HG03039 (cell line): Measurements from ENCODE around the gene KCNF1.
"Not testable (repeated sequence)": the region's sequence is repeated elsewhere in the genome, so short reads cannot be mapped to it uniquely, and the experiment has no call there.

ENCODE experiments used
- ATAC-seq: cut with Tn5 transposase; IDR thresholded peaks from one replicate; pipeline ENCODE4 v1.9.1; 2021; ENCODE audit warnings: mild to moderate bottlenecking, moderate library complexity; ENCODE audit not compliant: unreplicated experiment

KCNF1 gene

DNA sequence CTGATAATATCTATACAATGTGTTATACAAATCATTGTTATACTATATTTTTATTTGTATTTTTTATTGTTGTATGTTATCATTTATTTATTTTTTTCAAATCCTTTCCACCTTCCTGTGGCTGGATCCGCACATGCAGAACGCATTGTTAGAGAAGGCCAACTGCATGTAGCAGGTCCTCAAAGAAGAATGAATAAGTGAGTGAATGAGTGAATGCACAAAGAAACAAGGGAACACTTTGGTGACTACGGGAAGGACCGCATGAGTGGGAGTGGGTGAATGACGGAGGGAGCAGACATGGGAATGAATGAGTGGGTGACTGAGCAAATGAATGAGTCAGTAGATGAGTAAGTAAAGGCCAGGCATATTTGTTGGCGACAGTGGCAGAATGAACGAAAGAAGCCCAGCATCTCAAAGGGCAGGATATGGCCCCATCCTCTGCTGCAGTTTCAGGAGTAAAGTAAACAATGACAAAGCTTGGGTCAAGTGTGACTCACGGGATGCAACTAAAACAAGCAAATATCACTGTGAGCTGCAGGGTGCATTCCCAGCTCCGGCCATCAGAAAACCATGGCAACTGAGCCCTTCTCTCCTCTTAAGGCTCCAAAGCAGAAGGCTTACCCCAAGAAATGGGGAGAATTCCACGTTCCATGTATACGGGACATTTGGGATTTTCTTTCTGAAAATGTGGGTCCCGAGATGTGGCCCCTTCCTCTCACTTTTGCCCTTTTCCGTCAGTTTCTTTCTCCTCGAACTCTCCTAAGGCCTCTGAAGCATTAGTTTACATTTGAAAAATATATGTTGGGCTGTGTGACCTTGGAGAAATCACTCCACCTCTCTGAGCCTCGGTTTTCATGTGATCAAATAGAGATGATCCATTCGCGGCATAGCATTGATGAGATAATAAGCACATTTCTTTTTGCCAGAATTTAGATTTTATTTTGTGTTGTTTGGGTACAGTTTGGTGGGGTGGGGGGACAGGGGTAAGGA is 24.5 kb downstream of the KCNF1 start:
- ATAC-seq, result no peak

GRCh38 chr2:10939058-10939457 is 27.3 kb downstream of the KCNF1 start:
- ATAC-seq, result no peak

- ATAC-seq, result no peak
These were observed 28.9 kb downstream of the KCNF1 start for GRCh38 chr2:10940596-10940995.

DNA sequence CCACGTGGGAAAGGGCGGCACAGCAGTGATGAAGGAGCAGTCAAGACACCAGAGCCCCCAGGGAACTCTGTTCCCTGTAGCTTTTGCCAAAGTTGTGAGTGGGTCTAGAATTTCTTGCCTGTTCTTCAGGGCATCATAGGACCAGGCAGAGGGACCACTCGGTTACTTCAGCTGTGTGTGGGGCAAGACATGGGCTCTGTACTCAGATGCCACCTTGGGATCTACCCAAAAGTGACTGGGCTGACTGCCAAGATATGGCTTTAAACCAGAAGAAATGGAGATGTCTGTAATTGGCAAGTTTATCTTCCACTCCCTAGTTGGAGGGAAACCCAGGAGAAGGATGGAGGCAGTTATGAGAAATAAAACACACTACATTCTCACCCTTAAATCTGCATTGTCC is 29.6 kb downstream of the KCNF1 start:
- no peak for ATAC-seq

- no peak for ATAC-seq
These were observed 33.1 kb downstream of the KCNF1 start for GRCh38 chr2:10944799-10945198.

GRCh38 chr2:10946394-10946793 is 34.7 kb downstream of the KCNF1 start:
- ATAC-seq, result no peak

DNA sequence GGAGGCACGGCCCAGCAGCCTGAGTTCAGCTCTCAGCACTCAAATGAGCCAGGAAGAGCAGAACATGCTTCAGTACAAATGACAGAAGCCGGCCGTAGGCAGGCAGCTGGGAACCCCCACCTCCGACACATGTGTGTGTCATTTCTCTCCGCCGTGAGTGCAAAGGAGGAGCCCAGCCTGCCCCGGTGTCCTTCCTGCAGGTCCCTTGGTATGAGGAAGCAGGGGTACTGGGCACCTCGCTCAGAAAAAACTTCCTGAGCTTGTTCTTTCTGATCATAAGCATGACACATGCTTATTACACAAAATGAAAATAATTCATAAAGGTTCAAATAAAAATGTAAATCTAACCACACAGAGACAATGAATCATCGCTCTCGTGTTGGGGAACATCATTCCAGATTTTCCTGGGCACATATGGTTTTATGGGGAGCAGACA is 35.3 kb downstream of the KCNF1 start:
- ATAC-seq, result no peak

DNA sequence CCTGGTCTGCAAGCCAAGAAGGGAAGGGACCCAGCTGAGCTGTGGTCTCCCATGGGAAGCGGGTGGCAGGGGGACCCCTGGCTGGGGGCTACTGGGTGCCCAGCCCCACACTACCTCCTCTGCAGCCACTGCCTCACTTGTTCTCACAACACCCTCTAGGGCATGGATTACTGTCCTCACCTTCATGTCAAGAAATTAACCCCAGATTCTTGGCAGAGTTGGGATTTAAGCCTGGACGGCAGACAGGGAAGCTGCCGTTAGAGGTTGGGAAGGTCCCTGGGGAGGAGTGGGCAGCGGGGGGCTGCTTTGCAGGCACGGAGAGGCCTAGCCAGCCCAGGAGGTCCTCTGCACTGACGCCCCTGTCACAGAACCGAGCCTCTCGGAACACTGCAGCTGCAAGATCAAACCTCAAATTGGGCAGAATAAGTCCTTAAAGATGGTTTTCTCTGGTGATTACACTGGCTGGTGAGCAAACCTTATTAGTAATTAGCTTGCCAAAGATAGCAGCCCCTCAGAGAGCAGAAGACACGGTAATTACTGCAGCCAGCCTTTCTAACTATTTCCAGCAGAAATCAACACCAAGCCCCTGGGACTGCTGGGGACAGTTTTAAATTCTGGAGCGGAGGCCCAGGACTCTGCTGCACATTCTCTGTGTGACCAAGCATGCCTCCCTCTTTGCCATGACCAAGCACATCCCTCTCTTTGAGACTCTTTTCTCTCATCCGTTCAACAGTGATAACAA is 35.9 kb downstream of the KCNF1 start:
- no peak for ATAC-seq

- ATAC-seq, result no peak
These were observed 36.4 kb downstream of the KCNF1 start for GRCh38 chr2:10948188-10948564.

DNA sequence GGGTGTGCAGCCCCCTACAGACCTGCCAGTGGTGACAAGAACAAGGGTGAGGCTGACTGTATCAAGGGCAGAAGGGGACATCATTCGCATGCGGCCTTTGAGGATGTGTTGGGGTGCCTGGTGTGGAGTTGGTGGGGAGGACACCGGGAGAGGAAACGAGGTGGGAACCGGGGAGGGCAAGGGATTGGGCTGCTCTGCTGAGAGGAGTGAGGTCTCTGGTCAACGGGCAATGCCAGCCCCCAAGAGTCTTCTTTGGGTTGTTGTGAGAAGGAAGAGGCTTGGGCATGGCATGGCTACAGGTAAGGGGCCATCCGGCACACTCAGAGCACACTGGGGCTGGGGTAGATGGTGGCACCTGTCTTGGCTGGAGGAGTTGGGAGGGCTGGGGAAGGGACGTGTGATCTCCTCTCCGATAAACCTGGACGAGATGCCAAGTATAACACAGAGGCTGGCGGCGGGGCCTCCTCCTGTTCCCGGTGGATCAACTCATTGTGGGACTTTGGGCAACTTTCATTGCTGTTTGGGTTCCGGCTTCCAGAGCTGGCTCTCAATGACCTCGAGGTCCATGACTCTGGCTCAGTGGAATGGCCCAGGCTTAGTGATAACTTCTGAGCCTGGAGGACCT is 37.0 kb downstream of the KCNF1 start:
- ATAC-seq, result no peak

GRCh38 chr2:10949835-10950234 is 38.1 kb downstream of the KCNF1 start:
- no peak for ATAC-seq

DNA sequence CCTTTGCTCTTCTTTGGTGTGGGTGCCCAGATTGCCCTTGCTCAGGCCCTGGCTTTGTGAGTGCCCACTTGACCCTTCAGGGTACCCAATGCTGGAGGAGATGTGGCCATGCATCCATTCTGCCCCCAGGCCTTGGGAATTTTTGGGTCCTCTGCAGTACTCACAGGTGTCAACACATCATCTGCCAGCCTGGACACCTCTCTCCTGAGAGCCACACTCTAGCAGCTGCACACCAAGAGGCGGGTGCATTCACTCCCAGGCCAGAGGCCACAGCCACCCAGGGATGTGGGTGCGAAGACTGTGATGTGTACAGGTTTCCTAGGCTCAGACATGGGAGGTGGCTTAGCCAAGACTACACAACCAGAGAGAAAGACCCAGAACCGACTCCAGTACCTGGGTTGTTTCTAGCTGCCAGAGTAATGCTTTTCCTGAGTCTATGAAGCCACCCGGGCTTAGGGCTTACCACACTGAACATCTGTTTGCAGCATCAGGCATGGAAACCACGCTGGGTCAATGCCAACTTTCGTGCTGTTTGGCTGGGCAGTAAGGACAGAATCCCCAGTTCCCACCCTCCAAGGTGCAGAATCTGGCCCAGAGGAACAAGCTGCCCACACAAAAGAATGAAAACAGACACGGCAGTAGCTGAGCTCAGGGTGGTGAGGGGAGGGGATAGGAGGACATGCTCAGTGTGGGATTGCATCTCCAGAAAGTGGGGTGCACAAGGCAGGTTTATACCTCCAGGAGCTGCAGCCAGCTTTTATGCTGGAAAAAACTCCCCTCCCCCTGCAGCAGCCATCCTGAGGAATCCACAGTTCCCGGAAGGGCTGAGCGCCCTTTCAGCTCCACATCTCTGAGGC is 40.1 kb downstream of the KCNF1 start:
- no peak for ATAC-seq

GRCh38 chr2:10954416-10954815 is 42.7 kb downstream of the KCNF1 start:
- ATAC-seq, result no peak

DNA sequence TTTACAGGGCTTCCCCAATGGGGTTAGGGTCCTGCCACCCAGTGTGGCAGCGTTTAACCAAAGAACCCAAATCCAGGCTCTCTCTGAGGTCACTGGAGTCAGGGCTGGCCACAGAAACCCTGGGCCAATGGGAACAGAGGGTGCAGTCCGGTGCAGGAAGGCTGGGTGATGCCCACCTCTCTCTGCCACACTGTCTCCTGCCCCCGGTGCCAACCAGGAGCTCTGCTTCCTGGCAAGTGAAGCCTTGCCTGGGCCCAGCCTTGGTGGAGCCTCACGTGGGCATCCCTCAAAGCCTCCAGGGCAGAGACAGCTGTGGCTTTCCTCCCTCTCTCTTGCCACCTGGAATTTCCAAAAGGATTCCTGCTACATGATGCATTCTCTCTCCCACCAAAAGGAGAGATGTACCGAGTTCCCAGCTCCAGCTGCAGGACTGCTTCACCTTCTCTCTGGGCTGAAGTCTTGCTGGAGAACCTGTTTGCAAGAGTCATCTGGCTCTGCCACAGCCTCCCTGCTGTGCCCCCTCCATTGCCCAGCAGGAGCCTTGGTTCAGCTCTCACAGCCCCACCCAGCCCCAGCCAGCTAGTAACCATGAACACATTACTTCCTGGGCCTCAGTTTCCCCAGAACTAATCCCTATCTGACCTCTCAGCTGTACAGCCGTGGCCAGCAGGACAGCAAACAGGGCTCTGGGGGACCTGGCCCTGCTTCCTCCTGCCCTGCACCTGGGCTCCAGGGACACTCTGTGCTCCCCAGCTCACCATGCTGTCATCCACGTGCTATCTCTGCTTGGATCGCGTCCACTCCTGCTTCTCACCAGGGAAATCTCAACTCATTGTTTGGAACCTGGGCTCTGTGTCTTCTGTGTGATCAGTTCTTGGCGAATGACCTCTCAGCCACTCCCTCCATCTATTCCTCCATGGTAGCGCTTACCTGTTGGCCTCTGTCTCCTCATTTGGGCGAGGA is 43.4 kb downstream of the KCNF1 start:
- no peak for ATAC-seq

DNA sequence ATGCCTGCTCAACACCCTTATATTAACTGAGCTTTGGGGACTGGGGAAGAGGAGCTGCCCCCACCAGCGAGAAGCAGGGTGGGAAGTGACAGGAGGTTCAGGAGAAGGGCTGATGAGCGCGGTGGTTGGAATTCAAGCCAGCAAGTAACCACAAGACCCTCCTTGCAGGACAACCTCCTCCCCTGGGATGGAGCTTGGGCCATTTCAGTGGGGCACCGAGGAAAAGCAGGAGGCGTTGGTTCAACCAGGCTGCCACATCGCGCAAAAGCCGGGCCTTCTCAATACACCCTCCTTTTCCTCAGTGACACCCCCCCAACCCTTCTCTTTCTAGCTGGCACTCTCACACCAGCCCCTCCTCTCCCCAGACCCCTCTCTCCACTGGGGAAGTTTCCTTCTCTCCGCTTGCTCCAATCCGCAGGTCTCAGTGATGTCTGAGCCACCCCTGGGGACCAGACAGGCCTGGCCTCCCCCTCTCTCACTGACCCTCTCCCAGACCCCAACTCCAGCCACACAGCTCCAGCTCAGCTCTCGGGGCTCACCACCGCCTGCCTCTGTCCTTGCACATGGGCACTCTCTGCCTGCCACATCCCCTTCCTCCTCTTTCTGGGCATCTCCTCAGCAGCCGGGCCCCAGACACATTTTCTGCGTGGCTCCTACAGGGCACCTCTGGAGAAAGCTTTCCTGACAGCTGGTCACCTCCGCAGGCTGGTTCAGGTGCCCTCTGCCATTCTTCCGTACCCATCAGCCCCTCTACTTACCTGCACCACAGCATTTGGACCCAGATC is 44.5 kb downstream of the KCNF1 start:
- ATAC-seq, result no peak

DNA sequence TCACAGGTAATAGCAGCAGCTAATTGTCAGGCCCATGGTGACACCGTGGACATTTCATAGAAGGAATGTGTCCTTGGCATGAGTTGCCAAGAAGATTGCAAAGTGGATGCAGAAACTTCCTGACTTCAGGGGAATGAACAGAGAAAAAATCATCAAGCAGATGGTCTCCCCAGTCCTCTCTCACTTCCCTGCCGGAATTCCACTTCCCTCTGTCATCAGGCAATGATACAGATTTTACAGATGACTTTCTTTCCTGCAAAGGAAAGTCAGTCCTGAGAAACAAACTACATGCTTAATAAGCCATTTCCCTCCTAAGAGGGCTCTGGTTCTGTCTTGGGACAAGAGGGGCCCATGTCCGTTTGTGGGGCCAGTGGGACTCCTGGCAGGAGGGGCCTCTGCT is 45.7 kb downstream of the KCNF1 start:
- no peak for ATAC-seq

DNA sequence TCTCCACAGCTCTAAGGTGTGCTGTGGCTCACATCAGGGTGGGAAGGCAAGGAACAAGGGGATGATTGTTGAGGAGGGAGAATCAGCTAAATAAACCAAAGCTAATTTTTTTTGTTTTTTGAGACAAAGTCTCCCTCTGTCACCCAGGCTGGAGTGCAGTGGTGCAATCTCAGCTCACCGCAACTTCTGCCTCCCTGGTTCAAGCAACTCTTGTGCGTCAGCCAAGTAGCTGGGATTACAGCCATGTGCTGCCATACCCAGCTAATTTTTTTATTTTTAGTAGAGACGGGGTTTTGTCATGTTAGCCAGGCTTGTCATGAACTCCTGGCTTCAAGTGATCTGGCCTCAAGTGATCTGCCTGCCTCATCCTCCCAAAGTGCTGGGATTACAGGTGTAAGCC is 46.7 kb downstream of the KCNF1 start:
- not testable (repeated sequence) for ATAC-seq

DNA sequence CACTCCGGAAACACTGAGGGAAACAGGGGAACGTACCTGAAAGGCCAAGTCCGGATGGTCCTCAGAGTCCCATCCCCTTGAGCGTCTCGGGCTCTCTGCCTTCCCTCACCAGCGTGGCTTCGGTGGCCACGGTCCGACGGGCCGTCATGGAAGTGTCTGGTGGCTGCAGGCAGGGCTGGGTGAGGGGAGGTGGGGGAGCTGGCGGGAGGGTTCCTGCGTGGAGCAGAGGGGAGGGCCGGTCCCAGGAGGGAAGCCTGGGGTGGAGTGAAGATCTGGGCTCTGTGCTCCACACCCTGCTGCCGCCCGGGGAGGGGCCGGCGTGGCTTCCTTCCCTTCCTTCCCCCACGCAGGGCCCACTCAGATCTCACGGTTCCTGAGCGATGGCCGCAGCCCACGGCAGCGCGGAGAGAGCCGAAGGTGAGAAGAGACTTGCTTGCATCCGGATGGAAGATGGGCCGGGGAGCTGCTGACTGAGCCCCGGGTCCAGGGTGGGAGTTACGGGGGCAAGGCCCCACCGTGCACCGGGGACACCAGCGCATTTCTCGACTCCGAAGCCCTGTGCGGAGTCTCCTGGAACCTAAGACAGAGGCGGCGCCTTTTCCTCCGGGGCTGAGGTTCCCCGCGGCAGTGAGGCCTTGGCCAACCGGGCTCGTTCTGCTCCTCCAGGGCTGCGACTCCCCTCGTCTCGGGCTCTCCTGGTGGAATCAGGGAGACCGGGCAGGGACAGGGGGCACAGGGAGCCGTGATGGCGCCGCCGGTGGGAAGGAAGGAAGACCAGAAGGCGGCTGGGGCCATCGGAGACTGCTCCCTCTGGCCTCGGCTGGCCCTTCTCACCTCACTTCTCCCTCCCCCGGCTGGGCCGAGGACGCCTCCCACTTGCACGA is 49.1 kb downstream of the KCNF1 start:
- ATAC-seq, result no peak
